HepG2 (cell line): ENCODE data around the gene COPZ2. TPM values are rescaled to one million over a fixed set of nuclear protein-coding genes. Genes with fewer than 3 reads are reported as not detected.

Source experiments
- ATF7 ChIP-seq, 2 experiments: fragments of 450-650 bp in 1 of 2; sonication (generic) in 1 of 2; formaldehyde crosslinking in 1 of 2; IDR thresholded peaks; 2 replicates each; pipeline versions ENCODE4 v1.4.0 to v1.6.1; 2016 to 2020; ENCODE audit warnings: antibody characterized with exemption in 1 of 2, mild to moderate bottlenecking in 1 of 2, missing genetic modification reagents in 1 of 2
- CEBPB ChIP-seq: IDR thresholded peaks from 2 replicates; pipeline ENCODE4 v1.6.1; 2011; ENCODE audit warnings: low read depth, low read length, improper control_type of control experiment, borderline replicate concordance
- DR1 ChIP-seq: sonication (generic); formaldehyde crosslinking; IDR thresholded peaks from 2 replicates; pipeline ENCODE4 v1.8.0; 2021; ENCODE audit warnings: mild to moderate bottlenecking, missing genetic modification reagents, inconsistent platforms
- FOXA3 ChIP-seq: IDR thresholded peaks from 2 replicates; pipeline ENCODE4 v1.6.1; 2016; ENCODE audit warnings: missing genetic modification reagents, missing compliant biosample characterization
- HDAC6 ChIP-seq: fragments of 200-600 bp; sonication (generic); IDR thresholded peaks from 2 replicates; pipeline ENCODE4 v1.7.0; 2017; ENCODE audit warnings: mild to moderate bottlenecking, antibody characterized with exemption, low read length, low read depth
- HMG20A ChIP-seq: IDR thresholded peaks from 2 replicates; pipeline ENCODE4 v1.6.1; 2016; ENCODE audit warnings: borderline replicate concordance
- ISX ChIP-seq: sonication (generic); formaldehyde crosslinking; conservative IDR thresholded peaks from 2 replicates; pipeline ENCODE4 v1.5.0; 2020; ENCODE audit warnings: missing genetic modification reagents
- KAT7 ChIP-seq: IDR thresholded peaks from 2 replicates; pipeline ENCODE4 v1.6.1; 2018; ENCODE audit warnings: borderline replicate concordance, missing compliant biosample characterization
- KDM4B ChIP-seq: sonication (generic); formaldehyde crosslinking; IDR thresholded peaks from 2 replicates; pipeline ENCODE4 v1.4.0; 2020; ENCODE audit warnings: missing genetic modification reagents
- MAF1 ChIP-seq: sonication (generic); formaldehyde crosslinking; IDR thresholded peaks from 2 replicates; pipeline ENCODE4 v1.5.0; 2020; ENCODE audit warnings: missing genetic modification reagents, borderline replicate concordance
- PAWR ChIP-seq: sonication (generic); formaldehyde crosslinking; IDR thresholded peaks from 2 replicates; pipeline ENCODE4 v1.4.0; 2020; ENCODE audit warnings: missing genetic modification reagents, mild to moderate bottlenecking, borderline replicate concordance
- PBX2 ChIP-seq: IDR thresholded peaks from 2 replicates; pipeline ENCODE4 v1.6.1; 2016; ENCODE audit warnings: control low read depth
- PCBP1 ChIP-seq: fragments of 200-400 bp; formaldehyde crosslinking; IDR thresholded peaks from 2 replicates; pipeline ENCODE4 v1.6.1; 2017; ENCODE audit warnings: mild to moderate bottlenecking, low read depth, low read length, borderline replicate concordance
- RFX3 ChIP-seq: IDR thresholded peaks from 2 replicates; pipeline ENCODE4 v1.6.1; 2016; ENCODE audit warnings: missing biosample characterization, missing genetic modification reagents
- THAP7 ChIP-seq: sonication (generic); formaldehyde crosslinking; IDR thresholded peaks from 2 replicates; pipeline ENCODE4 v1.8.1; 2023; ENCODE audit warnings: mild to moderate bottlenecking, missing genetic modification reagents
- WIZ ChIP-seq: sonication (generic); formaldehyde crosslinking; IDR thresholded peaks from 2 replicates; pipeline ENCODE4 v1.5.1; 2020; ENCODE audit warnings: mild to moderate bottlenecking, missing genetic modification reagents
- ZMAT5 ChIP-seq: sonication (generic); formaldehyde crosslinking; IDR thresholded peaks from 2 replicates; pipeline ENCODE4 v1.5.0; 2020; ENCODE audit warnings: mild to moderate bottlenecking, low read depth, missing genetic modification reagents, borderline replicate concordance
- ZMYM4 ChIP-seq: sonication (generic); formaldehyde crosslinking; IDR thresholded peaks from 2 replicates; pipeline ENCODE4 v1.8.1; 2023; ENCODE audit warnings: mild to moderate bottlenecking, missing genetic modification reagents
- ZNF777 ChIP-seq: sonication (generic); formaldehyde crosslinking; IDR thresholded peaks from 2 replicates; pipeline ENCODE4 v1.4.0; 2020; ENCODE audit warnings: missing genetic modification reagents
- ZNF784 ChIP-seq: sonication (generic); formaldehyde crosslinking; IDR thresholded peaks from 2 replicates; pipeline ENCODE4 v1.5.1; 2020; ENCODE audit warnings: missing genetic modification reagents, mild to moderate bottlenecking, borderline replicate concordance
- polyA plus RNA-seq, 8 experiments: library from polyadenylated mRNA; depleted of rRNA in 3 of 8; stranded (reverse) in 7 of 8; unstranded in 1 of 8; fragments of >200 nt; fragmentation: Illumina TruSeq in 4 of 8; extraction: Trizol in 4 of 8; gene quantifications; 2 replicates each; pipeline versions ENCODE4 v1.2.1 to v1.2.3, GENCODE V29; 2011 to 2016; ENCODE audit warnings: low read depth in 4 of 8, missing spikeins in 1 of 8, mixed read lengths in 1 of 8; ENCODE audit not compliant: insufficient read depth in 1 of 8
- total RNA-seq, 5 experiments: library from RNA; depleted of rRNA; stranded (reverse); fragments of >200 nt; fragmentation: Illumina TruSeq; extraction: Trizol; gene quantifications; 2 replicates each; pipeline ENCODE4 v1.2.3, GENCODE V29; 2016; ENCODE audit warnings: low read depth in 1 of 5
- TF ChIP-seq, protein P1 (sequence below): sonication (generic); formaldehyde crosslinking; IDR thresholded peaks from 2 replicates; pipeline ENCODE4 v1.4.0; 2020; ENCODE audit warnings: mild to moderate bottlenecking, missing genetic modification reagents, borderline replicate concordance

Gene COPZ2
- total and polyA plus RNA-seq, 2 of the 13 experiments (the other 11 are each of a cell fraction or from before 2014, with no cell fraction given) = 0.61 to 1.5 TPM

- TF ChIP-seq THAP7 (CRISPR knock-in tag) (peak; percentile 61; the same call in 1 of the 2 replicates), ZNF777 (CRISPR knock-in tag) (no peak; the same call in 1 of the 2 replicates), PBX2 (CRISPR knock-in tag) (peak; percentile 99), ISX (0 out of 2 replicates have a peak, but pooled peaks have one; percentile 91), ATF7 (IDR thresholded peaks at IDR 0.05) (no peak), ATF7 (CRISPR knock-in tag; IDR thresholded peaks at IDR 0.05) (peak; percentile 88), DR1 (CRISPR knock-in tag) (peak; percentile 89), FOXA3 (CRISPR knock-in tag) (no peak), KAT7 (no peak; the same call in 1 of the 2 replicates), WIZ (CRISPR knock-in tag) (peak; percentile 86; the same call in 1 of the 2 replicates), PAWR (peak; percentile 99; the same call in 1 of the 2 replicates), PCBP1 (peak; percentile 92; the same call in 1 of the 2 replicates), CEBPB (peak; percentile 83), MAF1 (no peak; the same call in 1 of the 2 replicates), ZMYM4 (CRISPR knock-in tag) (peak; percentile 95), KDM4B (CRISPR knock-in tag) (0 out of 2 replicates have a peak, but pooled peaks have one; percentile 11), ZMAT5 (CRISPR knock-in tag) (no peak), RFX3 (CRISPR knock-in tag) (no peak), ZNF784 (no peak), HDAC6 (no peak), HMG20A (CRISPR knock-in tag) (no peak)
- TF ChIP-seq, protein P1, sequence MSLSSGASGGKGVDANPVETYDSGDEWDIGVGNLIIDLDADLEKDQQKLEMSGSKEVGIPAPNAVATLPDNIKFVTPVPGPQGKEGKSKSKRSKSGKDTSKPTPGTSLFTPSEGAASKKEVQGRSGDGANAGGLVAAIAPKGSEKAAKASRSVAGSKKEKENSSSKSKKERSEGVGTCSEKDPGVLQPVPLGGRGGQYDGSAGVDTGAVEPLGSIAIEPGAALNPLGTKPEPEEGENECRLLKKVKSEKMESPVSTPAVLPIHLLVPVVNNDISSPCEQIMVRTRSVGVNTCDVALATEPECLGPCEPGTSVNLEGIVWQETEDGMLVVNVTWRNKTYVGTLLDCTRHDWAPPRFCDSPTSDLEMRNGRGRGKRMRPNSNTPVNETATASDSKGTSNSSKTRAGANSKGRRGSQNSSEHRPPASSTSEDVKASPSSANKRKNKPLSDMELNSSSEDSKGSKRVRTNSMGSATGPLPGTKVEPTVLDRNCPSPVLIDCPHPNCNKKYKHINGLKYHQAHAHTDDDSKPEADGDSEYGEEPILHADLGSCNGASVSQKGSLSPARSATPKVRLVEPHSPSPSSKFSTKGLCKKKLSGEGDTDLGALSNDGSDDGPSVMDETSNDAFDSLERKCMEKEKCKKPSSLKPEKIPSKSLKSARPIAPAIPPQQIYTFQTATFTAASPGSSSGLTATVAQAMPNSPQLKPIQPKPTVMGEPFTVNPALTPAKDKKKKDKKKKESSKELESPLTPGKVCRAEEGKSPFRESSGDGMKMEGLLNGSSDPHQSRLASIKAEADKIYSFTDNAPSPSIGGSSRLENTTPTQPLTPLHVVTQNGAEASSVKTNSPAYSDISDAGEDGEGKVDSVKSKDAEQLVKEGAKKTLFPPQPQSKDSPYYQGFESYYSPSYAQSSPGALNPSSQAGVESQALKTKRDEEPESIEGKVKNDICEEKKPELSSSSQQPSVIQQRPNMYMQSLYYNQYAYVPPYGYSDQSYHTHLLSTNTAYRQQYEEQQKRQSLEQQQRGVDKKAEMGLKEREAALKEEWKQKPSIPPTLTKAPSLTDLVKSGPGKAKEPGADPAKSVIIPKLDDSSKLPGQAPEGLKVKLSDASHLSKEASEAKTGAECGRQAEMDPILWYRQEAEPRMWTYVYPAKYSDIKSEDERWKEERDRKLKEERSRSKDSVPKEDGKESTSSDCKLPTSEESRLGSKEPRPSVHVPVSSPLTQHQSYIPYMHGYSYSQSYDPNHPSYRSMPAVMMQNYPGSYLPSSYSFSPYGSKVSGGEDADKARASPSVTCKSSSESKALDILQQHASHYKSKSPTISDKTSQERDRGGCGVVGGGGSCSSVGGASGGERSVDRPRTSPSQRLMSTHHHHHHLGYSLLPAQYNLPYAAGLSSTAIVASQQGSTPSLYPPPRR (CRISPR knock-in tag) = peak; percentile 63
Observed at GRCh38 chr17:48047741-48048383, 10.3 kb upstream of the COPZ2 start, which contains the start of gene NFE2L1 (continued).
